ENCODE measurements around the gene SLIT1.

Gene SLIT1

DNA sequence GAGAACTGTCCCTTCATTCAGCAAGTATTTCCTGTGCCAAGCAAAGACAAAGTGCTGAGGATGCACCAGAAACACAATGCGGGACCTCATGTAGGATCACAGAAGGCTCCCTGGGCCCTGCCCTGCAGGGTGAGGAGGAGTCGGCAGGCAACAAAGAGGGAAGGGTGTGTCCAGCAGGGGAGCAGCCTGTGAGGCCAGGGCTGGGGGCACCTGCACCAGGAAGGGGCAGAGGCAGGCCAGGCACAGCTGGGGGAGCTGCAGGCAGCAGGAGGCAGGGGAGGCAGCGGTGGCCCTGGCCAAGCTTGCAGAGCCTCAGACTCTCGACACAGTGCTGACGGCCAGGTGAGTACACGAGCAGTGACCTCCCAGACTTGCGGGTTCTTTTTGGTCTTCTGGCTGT, 123.3 kb downstream of the SLIT1 start (continued):
- TF ChIP-seq, protein P1, sequence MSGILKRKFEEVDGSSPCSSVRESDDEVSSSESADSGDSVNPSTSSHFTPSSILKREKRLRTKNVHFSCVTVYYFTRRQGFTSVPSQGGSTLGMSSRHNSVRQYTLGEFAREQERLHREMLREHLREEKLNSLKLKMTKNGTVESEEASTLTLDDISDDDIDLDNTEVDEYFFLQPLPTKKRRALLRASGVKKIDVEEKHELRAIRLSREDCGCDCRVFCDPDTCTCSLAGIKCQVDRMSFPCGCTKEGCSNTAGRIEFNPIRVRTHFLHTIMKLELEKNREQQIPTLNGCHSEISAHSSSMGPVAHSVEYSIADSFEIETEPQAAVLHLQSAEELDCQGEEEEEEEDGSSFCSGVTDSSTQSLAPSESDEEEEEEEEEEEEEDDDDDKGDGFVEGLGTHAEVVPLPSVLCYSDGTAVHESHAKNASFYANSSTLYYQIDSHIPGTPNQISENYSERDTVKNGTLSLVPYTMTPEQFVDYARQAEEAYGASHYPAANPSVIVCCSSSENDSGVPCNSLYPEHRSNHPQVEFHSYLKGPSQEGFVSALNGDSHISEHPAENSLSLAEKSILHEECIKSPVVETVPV (CRISPR knock-in tag; IDR thresholded peaks at IDR 0.05) = no peak

DNA sequence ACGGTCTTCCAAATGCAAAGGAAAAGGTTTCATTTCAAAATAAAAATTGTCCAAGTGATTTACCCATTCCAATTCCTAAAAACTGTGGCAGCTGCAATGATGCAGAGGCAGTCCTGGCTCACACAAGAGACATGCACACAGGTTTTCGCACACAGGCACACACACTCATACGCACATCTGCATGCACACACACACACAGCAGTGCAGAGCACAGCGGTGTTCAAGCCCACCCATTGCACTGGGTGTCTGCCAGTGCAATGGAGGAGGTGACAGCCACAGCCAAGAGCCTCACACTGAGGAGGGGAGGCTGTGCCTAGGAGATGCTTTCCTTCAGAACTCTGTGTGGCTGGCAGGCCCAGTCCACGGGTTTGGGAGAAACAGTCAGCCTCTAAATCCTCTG, 123.7 kb downstream of the SLIT1 start:
- no peak for ATAC-seq
- no peak for TF ChIP-seq TOX (CRISPR knock-in tag; IDR thresholded peaks at IDR 0.05; ENCODE audit: borderline replicate concordance)
- TF ChIP-seq RARB (CRISPR knock-in tag; IDR thresholded peaks at IDR 0.05) = no peak
- no peak for TF ChIP-seq BACH2 (CRISPR knock-in tag; IDR thresholded peaks at IDR 0.05; ENCODE audit: borderline replicate concordance)
- TF ChIP-seq SNAI2 (CRISPR knock-in tag; IDR thresholded peaks at IDR 0.05) = no peak
- TF ChIP-seq ARNTL (CRISPR knock-in tag; IDR thresholded peaks at IDR 0.05; ENCODE audit: borderline replicate concordance, low read depth) = no peak
- no peak for TF ChIP-seq ZFP30 (CRISPR knock-in tag; IDR thresholded peaks at IDR 0.05)
- TF ChIP-seq ISL1 (CRISPR knock-in tag; IDR thresholded peaks at IDR 0.05) = no peak
- TF ChIP-seq, protein P2, sequence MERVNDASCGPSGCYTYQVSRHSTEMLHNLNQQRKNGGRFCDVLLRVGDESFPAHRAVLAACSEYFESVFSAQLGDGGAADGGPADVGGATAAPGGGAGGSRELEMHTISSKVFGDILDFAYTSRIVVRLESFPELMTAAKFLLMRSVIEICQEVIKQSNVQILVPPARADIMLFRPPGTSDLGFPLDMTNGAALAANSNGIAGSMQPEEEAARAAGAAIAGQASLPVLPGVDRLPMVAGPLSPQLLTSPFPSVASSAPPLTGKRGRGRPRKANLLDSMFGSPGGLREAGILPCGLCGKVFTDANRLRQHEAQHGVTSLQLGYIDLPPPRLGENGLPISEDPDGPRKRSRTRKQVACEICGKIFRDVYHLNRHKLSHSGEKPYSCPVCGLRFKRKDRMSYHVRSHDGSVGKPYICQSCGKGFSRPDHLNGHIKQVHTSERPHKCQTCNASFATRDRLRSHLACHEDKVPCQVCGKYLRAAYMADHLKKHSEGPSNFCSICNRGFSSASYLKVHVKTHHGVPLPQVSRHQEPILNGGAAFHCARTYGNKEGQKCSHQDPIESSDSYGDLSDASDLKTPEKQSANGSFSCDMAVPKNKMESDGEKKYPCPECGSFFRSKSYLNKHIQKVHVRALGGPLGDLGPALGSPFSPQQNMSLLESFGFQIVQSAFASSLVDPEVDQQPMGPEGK (CRISPR knock-in tag; IDR thresholded peaks at IDR 0.05; ENCODE audit: borderline replicate concordance) = no peak

DNA sequence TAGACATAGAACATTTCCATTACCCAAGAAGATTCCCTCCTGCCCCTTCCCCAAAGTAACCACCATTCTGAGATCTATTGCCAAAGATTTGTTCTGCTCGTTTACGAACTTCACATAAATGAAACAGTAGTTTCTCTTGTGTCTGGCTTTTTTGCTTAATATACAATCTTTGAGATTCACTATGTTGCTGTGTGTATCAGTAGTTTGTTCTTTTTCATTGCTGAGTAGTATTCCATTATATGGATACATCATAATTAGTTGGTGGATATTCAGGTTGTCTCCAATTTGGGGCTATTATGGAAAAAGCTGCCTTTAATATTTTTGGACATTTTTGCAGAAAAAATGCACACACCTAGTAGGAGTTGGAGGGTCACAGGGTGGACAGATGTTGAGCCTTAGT, 124.3 kb downstream of the SLIT1 start:
- TF ChIP-seq, protein P3, sequence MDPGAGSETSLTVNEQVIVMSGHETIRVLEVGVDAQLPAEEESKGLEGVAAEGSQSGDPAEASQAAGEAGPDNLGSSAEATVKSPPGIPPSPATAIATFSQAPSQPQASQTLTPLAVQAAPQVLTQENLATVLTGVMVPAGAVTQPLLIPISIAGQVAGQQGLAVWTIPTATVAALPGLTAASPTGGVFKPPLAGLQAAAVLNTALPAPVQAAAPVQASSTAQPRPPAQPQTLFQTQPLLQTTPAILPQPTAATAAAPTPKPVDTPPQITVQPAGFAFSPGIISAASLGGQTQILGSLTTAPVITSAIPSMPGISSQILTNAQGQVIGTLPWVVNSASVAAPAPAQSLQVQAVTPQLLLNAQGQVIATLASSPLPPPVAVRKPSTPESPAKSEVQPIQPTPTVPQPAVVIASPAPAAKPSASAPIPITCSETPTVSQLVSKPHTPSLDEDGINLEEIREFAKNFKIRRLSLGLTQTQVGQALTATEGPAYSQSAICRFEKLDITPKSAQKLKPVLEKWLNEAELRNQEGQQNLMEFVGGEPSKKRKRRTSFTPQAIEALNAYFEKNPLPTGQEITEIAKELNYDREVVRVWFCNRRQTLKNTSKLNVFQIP (CRISPR knock-in tag; IDR thresholded peaks at IDR 0.05; ENCODE audit: borderline replicate concordance, low read depth) = no peak
- TF ChIP-seq ARNTL (CRISPR knock-in tag; IDR thresholded peaks at IDR 0.05; ENCODE audit: borderline replicate concordance, low read depth) = no peak
- TF ChIP-seq, protein P1 (CRISPR knock-in tag; IDR thresholded peaks at IDR 0.05) = no peak
- TF ChIP-seq, protein P2 (CRISPR knock-in tag; IDR thresholded peaks at IDR 0.05; ENCODE audit: borderline replicate concordance) = no peak
- no peak for TF ChIP-seq ZC3H10 (CRISPR knock-in tag; IDR thresholded peaks at IDR 0.05)
- no peak for TF ChIP-seq ZFP3 (CRISPR knock-in tag; IDR thresholded peaks at IDR 0.05)
- TF ChIP-seq, protein P4, sequence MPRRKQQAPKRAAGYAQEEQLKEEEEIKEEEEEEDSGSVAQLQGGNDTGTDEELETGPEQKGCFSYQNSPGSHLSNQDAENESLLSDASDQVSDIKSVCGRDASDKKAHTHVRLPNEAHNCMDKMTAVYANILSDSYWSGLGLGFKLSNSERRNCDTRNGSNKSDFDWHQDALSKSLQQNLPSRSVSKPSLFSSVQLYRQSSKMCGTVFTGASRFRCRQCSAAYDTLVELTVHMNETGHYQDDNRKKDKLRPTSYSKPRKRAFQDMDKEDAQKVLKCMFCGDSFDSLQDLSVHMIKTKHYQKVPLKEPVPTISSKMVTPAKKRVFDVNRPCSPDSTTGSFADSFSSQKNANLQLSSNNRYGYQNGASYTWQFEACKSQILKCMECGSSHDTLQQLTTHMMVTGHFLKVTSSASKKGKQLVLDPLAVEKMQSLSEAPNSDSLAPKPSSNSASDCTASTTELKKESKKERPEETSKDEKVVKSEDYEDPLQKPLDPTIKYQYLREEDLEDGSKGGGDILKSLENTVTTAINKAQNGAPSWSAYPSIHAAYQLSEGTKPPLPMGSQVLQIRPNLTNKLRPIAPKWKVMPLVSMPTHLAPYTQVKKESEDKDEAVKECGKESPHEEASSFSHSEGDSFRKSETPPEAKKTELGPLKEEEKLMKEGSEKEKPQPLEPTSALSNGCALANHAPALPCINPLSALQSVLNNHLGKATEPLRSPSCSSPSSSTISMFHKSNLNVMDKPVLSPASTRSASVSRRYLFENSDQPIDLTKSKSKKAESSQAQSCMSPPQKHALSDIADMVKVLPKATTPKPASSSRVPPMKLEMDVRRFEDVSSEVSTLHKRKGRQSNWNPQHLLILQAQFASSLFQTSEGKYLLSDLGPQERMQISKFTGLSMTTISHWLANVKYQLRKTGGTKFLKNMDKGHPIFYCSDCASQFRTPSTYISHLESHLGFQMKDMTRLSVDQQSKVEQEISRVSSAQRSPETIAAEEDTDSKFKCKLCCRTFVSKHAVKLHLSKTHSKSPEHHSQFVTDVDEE (CRISPR knock-in tag; IDR thresholded peaks at IDR 0.05) = no peak
- TF ChIP-seq SNAI2 (CRISPR knock-in tag; IDR thresholded peaks at IDR 0.05) = no peak
- TF ChIP-seq, protein P5, sequence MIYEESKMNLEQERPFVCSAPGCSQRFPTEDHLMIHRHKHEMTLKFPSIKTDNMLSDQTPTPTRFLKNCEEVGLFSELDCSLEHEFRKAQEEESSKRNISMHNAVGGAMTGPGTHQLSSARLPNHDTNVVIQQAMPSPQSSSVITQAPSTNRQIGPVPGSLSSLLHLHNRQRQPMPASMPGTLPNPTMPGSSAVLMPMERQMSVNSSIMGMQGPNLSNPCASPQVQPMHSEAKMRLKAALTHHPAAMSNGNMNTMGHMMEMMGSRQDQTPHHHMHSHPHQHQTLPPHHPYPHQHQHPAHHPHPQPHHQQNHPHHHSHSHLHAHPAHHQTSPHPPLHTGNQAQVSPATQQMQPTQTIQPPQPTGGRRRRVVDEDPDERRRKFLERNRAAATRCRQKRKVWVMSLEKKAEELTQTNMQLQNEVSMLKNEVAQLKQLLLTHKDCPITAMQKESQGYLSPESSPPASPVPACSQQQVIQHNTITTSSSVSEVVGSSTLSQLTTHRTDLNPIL (CRISPR knock-in tag; IDR thresholded peaks at IDR 0.05; ENCODE audit: low read depth) = no peak
- no peak for TF ChIP-seq RARB (CRISPR knock-in tag; IDR thresholded peaks at IDR 0.05)
- no peak for TF ChIP-seq CSDC2 (CRISPR knock-in tag; IDR thresholded peaks at IDR 0.05)
- no peak for TF ChIP-seq ISL1 (CRISPR knock-in tag; IDR thresholded peaks at IDR 0.05)
- TF ChIP-seq ZNF70 (CRISPR knock-in tag; IDR thresholded peaks at IDR 0.05) = no peak
- no peak for TF ChIP-seq GLIS3 (CRISPR knock-in tag; IDR thresholded peaks at IDR 0.05)
- TF ChIP-seq OSR1 (CRISPR knock-in tag; IDR thresholded peaks at IDR 0.05) = no peak
- TF ChIP-seq ESRRG (CRISPR knock-in tag; IDR thresholded peaks at IDR 0.05) = no peak
- no peak for ATAC-seq
